Measurements from ENCODE around the gene RBM39.
A peak's percentile ranks its signal among the peaks of the same experiment; 100 is the strongest.
"Not testable (repeated sequence)": the region's sequence is repeated elsewhere in the genome, so short reads cannot be mapped to it uniquely, and the experiment has no call there.

Gene RBM39

DNA sequence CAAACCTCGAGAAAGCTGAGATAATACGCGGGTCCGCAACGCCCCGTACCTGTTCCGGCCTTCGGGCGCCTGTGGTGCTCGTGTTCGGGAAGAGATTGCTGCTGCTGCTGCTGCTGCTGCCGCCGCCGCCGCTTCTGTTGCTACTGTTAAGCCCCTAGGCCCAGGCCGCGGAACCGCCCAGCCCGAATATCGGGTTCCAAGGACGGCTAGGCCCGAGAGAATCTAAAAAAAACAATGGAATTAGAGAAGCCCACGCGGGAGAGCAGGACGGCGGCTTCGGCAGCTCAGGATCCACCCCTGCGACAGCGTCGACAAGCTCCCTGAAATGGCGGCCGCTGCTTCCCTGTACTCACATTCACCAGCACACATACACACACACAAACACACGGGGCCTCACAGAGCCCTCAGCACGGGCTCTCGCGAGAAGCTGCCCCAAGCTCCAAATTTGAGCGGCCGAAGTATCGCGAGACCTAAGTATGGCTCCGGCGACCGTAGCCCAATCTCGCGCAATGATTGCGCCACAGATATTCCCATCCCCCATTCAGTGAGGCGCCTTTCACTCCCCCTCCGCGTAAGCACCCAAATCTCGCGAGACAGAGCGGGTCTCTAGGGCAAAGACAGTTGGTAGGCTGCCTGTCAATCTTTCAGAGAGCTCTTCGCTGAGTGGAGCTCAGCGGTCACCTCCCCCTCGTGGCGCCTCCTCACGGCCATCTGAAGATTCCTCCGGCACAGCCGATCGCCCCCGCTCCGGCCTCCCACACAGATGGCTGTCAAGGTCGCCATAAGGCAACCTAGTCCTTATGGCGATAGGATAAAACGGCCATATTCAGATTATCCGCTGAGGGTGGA lies at the start of gene RBM39:
Gene RBM39 (minus strand): TSS at position 369 of the 849 bp plus-strand sequence. CDS start 1,386 bp downstream, outside the sequence.
- FAIRE-seq = no peak
- peak; percentile 42 for DNase-seq (ENCODE audit: insufficient read length, low spot score)
- TF ChIP-seq, protein P1, sequence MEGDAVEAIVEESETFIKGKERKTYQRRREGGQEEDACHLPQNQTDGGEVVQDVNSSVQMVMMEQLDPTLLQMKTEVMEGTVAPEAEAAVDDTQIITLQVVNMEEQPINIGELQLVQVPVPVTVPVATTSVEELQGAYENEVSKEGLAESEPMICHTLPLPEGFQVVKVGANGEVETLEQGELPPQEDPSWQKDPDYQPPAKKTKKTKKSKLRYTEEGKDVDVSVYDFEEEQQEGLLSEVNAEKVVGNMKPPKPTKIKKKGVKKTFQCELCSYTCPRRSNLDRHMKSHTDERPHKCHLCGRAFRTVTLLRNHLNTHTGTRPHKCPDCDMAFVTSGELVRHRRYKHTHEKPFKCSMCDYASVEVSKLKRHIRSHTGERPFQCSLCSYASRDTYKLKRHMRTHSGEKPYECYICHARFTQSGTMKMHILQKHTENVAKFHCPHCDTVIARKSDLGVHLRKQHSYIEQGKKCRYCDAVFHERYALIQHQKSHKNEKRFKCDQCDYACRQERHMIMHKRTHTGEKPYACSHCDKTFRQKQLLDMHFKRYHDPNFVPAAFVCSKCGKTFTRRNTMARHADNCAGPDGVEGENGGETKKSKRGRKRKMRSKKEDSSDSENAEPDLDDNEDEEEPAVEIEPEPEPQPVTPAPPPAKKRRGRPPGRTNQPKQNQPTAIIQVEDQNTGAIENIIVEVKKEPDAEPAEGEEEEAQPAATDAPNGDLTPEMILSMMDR (IDR thresholded peaks at IDR 0.05; ENCODE audit: insufficient read depth, missing control alignments) = peak; percentile 14

DNA sequence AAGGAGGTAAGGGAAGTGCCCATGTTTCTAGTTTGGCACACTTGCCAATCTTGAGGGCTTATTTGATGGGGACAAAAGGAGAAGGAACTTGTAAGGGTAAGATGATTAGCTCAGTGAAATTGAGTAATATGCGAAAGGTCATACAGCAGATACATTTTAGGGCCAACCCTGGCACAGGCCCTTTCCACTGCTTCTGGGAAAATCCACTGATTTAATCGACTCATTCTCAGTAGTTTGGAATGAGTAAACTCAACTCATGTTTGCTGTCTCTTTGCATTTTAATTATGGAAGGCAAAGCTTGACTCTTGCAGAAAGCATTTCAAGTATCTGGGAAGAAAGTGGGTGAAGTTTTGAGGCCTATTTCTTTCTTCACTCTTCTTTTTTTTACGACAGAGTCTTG lies 49.8 kb upstream of the RBM39 start:
- TF ChIP-seq, protein P1 (IDR thresholded peaks at IDR 0.05; ENCODE audit: insufficient read depth, missing control alignments) = no peak
- no peak for FAIRE-seq
- no peak for DNase-seq (ENCODE audit: insufficient read length, low spot score)

DNA sequence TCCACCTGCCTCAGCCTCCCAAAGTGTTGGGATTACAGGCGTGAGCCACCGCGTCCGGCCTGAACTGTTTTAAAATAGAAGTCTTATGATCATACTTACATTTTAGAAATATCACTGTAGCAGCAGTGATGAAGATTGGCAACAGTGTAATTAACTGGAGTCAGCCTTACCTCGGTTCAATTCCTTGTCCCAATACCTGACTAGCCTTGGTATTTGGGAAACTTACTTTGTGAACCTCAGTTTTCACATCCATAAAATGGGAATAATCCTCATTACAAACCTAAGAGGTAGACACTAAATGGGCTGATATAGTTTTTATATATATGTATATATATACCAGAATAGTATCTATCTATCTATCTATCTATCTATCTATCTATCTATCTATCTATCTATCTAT lies 49.0 kb upstream of the RBM39 start:
- no peak for FAIRE-seq
- TF ChIP-seq, protein P1 (IDR thresholded peaks at IDR 0.05; ENCODE audit: insufficient read depth, missing control alignments) = no peak
- no peak for DNase-seq (ENCODE audit: insufficient read length, low spot score)

DNA sequence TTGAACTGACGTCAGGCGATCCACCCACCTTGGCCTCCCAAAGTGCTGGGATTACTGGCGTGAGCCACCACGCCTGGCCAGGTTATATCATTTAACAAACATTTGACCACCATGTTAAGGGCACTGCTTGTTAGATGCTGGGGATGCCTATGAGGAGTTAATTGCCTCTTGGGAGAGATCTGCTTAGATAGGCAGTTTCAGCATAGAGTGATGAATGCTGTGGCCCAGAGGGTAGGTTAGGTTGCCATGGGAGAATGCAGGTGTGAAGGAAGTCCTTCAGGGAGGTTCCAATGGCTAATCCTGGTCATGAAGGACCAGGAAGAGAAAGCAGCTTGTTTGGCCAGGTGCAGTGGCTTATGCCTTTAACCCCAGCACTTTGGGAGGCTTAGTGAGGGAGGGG lies 46.7 kb upstream of the RBM39 start:
- no peak for FAIRE-seq
- DNase-seq (ENCODE audit: insufficient read length, low spot score) = no peak
- TF ChIP-seq, protein P1 (IDR thresholded peaks at IDR 0.05; ENCODE audit: insufficient read depth, missing control alignments) = no peak

DNA sequence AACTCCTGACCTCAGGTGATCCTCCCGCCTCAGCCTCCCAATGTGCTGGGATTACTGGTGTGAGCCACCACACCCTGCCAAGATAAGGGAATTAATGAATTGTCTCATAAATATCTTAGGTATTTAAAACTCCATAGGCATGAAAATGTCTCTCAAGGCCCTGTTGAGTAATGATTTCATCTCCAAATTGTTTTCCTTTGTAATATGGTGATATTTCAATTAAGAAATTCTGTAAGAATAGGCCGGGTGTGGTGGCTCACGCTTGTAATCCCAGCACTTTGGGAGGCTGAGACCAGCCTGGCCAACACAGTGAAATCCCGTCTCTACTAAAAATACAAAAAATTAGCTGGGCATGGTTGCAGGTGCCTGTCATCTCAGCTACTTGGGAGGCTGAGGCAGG lies 43.5 kb upstream of the RBM39 start:
- FAIRE-seq; DNase-seq (ENCODE audit: insufficient read length, low spot score): not testable (repeated sequence)

DNA sequence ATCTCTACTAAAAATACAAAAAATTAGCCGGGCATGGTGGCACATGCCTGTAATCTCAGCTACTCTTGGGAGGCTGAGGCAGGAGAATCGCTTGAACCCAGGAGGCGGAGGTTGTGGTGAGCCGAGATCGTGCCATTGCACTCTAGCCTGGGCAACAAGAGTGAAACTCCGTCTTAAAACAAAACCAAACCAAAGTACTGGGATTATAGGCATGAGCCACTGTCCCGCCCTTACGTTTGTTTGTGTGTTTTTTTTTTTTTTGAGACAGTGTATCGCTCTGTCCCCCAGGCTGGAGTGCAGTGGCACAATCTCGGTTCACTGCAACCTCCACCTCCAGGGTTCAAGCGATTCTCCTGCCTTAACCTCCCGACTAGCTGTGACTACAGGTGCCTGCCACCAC lies 41.8 kb upstream of the RBM39 start:
- not testable (repeated sequence) for FAIRE-seq; DNase-seq (ENCODE audit: insufficient read length, low spot score)

DNA sequence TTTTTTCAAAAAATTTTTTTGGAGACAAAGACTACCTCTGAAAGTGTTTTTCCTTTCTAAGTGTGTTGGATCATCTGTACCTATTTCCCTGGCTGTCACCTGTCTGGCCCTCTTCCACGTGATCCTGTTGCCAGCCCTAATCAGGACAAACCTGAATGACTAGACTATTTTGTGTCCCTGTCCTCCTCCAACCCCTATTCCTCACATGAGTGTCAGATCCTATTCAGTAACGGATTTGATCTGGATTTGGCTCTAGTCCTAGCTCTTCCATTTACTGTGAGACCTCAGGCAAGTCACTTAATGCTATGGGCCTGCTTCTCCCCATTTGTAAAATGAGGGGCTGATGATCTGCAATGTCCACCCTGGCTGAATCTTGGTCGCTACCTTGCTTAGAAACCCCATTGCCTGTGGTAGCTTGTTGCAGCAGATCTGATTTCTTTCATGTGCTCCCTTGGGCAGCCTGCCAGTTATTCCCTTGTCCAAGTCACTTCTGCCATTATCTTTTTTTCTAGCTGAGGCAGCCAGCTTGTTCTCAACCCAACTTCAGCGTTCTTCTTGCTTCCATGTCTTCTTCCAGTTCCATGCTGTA lies 34.5 kb upstream of the RBM39 start:
- DNase-seq (ENCODE audit: insufficient read length, low spot score) (no peak), FAIRE-seq (no peak)
- TF ChIP-seq, protein P1 (IDR thresholded peaks at IDR 0.05; ENCODE audit: insufficient read depth, missing control alignments) = no peak

DNA sequence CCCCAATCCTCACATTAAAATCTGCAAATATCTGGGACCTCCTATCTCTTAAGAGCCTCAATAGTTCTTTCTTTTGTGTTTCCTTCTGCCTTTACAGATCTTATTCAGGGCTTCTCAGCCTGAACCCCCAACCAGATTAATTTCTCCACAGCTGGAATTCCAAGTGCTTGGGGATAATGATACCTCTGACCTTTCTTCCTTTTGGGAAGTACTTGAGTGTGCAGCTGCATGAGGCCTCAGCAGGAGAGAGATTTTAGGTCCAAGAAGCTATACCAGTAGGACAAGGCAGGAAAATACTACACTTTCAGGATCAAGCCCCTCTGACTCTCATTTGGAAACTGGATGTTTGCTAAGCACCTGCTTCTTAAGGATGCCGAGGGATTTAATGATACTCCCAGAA lies 32.3 kb upstream of the RBM39 start:
- no peak for DNase-seq (ENCODE audit: insufficient read length, low spot score)
- no peak for FAIRE-seq
- TF ChIP-seq, protein P1 (IDR thresholded peaks at IDR 0.05; ENCODE audit: insufficient read depth, missing control alignments) = no peak
